B cell (primary cell): ENCODE data around the gene IER5L.

Source experiments
- CTCF ChIP-seq: fragments of 200-600 bp; IDR thresholded peaks from one replicate; pipeline ENCODE4 v1.8.0; 2022; ENCODE audit warnings: antibody characterized with exemption, mild to moderate bottlenecking
- EZH2 ChIP-seq: IDR thresholded peaks from 2 replicates; pipeline ENCODE4 v1.6.1; 2012; ENCODE audit warnings: borderline replicate concordance, low read depth, mild to moderate bottlenecking, moderate library complexity, low read length; ENCODE audit not compliant: insufficient read depth, poor library complexity, severe bottlenecking

GRCh38 chr9:129202613-129203555 is 24.8 kb upstream of the IER5L start:
- TF ChIP-seq EZH2, result no peak
- TF ChIP-seq CTCF, result no peak
